Neural progenitor cell (in vitro differentiated cells): ENCODE measurements around the gene PRH2.

Source experiments
- CTCF ChIP-seq: fragments of 200-600 bp; sonication (generic); IDR thresholded peaks from 2 replicates; pipeline ENCODE4 v1.5.1; 2017; ENCODE audit warnings: antibody characterized with exemption, mild to moderate bottlenecking
- EZH2 ChIP-seq: fragments of 200-600 bp; sonication (generic); IDR thresholded peaks from 2 replicates; pipeline ENCODE4 v1.6.1; 2017; ENCODE audit warnings: antibody characterized with exemption, mild to moderate bottlenecking, moderate library complexity
- EZH2phosphoT487 ChIP-seq: fragments of 200-600 bp; sonication (generic); IDR thresholded peaks from 2 replicates; pipeline ENCODE4 v1.6.1; 2017; ENCODE audit warnings: antibody characterized with exemption

- TF ChIP-seq CTCF, result no peak
- no peak for TF ChIP-seq EZH2phosphoT487
- TF ChIP-seq EZH2, result no peak
Measured at GRCh38 chr12:10956085-10956484, 27.0 kb downstream of the PRH2 start.
